GM18526 (cell line): ENCODE data around the gene ELAPOR1.

ENCODE experiments used
- POLR2A ChIP-seq: IDR thresholded peaks from 3 replicates; pipeline ENCODE4 v1.6.1; 2011; ENCODE audit not compliant: insufficient read length; ENCODE audit errors: extremely low read depth

ELAPOR1 gene

GRCh38 chr1:109114342-109114674, 393 bp downstream of the ELAPOR1 start:
- no peak for TF ChIP-seq POLR2A

- TF ChIP-seq POLR2A: no peak
Observed at GRCh38 chr1:109115685-109116084, 1.8 kb downstream of the ELAPOR1 start.

- no peak for TF ChIP-seq POLR2A
Observed at GRCh38 chr1:109116286-109116685, 2.4 kb downstream of the ELAPOR1 start.

- no peak for TF ChIP-seq POLR2A
Observed at GRCh38 chr1:109118089-109118488, 4.2 kb downstream of the ELAPOR1 start.

GRCh38 chr1:109120356-109120755, 6.4 kb downstream of the ELAPOR1 start:
- TF ChIP-seq POLR2A: no peak

- TF ChIP-seq POLR2A: no peak
Observed at GRCh38 chr1:109131059-109131458, 17.1 kb downstream of the ELAPOR1 start.

- TF ChIP-seq POLR2A: no peak
Observed at GRCh38 chr1:109131800-109132199, 17.9 kb downstream of the ELAPOR1 start.

GRCh38 chr1:109133002-109133706, 19.2 kb downstream of the ELAPOR1 start:
- no peak for TF ChIP-seq POLR2A

GRCh38 chr1:109133815-109134214, 19.9 kb downstream of the ELAPOR1 start:
- no peak for TF ChIP-seq POLR2A

GRCh38 chr1:109134423-109134822, 20.5 kb downstream of the ELAPOR1 start:
- TF ChIP-seq POLR2A: no peak

- no peak for TF ChIP-seq POLR2A
Observed at GRCh38 chr1:109135940-109136339, 22.0 kb downstream of the ELAPOR1 start.

GRCh38 chr1:109136766-109137165, 22.9 kb downstream of the ELAPOR1 start:
- TF ChIP-seq POLR2A: no peak

- TF ChIP-seq POLR2A: no peak
Observed at GRCh38 chr1:109137958-109138357, 24.0 kb downstream of the ELAPOR1 start.

GRCh38 chr1:109138358-109138757, 24.4 kb downstream of the ELAPOR1 start:
- no peak for TF ChIP-seq POLR2A

GRCh38 chr1:109140392-109140791, 26.5 kb downstream of the ELAPOR1 start:
- no peak for TF ChIP-seq POLR2A

GRCh38 chr1:109142260-109142659, 28.3 kb downstream of the ELAPOR1 start:
- no peak for TF ChIP-seq POLR2A

- TF ChIP-seq POLR2A: no peak
Observed at GRCh38 chr1:109148987-109149561, 35.2 kb downstream of the ELAPOR1 start.
